Measurements from ENCODE around the gene UPB1.

GRCh38 chr22:24494528-24495364 lies at the start of gene UPB1:
- TF ChIP-seq CTCF (IDR thresholded peaks at IDR 0.05): no peak
- no peak for TF ChIP-seq EP300 (IDR thresholded peaks at IDR 0.05)
